GM23338 (cell line): ENCODE data around the gene CYBC1. TPM values are rescaled to one million over a fixed set of nuclear protein-coding genes. Genes with fewer than 3 reads are reported as not detected.

Experiments used
- ATAC-seq: fragments of 200-7000 bp; cut with Tn5 transposase; 3 replicates; pipeline ENCODE4 v1.9.1; 2020
- DNase-seq: peaks from one replicate; pipeline ENCODE4 v3.0.0-alpha.2; 2015; ENCODE audit warnings: low spot score
- H2AFZ ChIP-seq: fragments of 200-600 bp; sonication (generic); 2 replicates; pipeline ENCODE4 v1.8.0; 2016; ENCODE audit warnings: antibody characterized with exemption, mild to moderate bottlenecking, moderate library complexity
- H3F3A ChIP-seq: fragments of 200-600 bp; sonication (generic); replicated peaks from 2 replicates; pipeline ENCODE4 v1.8.0; 2017; ENCODE audit warnings: antibody characterized with exemption, mixed run types, low read depth
- H3K27ac ChIP-seq: fragments of 200-600 bp; sonication (generic); 2 replicates; pipeline ENCODE4 v1.6.1; 2016; ENCODE audit warnings: low read depth
- H3K27me3 ChIP-seq: fragments of 200-600 bp; sonication (generic); 2 replicates; pipeline ENCODE4 v1.8.0; 2016; ENCODE audit warnings: mild to moderate bottlenecking, mixed run types, moderate library complexity; ENCODE audit not compliant: insufficient read depth
- H3K36me3 ChIP-seq: fragments of 200-600 bp; sonication (generic); 2 replicates; pipeline ENCODE4 v1.8.0; 2016; ENCODE audit warnings: mild to moderate bottlenecking; ENCODE audit not compliant: insufficient read depth
- H3K4me1 ChIP-seq: fragments of 200-600 bp; sonication (generic); 2 replicates; pipeline ENCODE4 v1.8.0; 2016; ENCODE audit warnings: mild to moderate bottlenecking, moderate library complexity; ENCODE audit not compliant: insufficient read depth
- H3K4me2 ChIP-seq: fragments of 200-600 bp; sonication (generic); 2 replicates; pipeline ENCODE4 v1.7.1; 2017; ENCODE audit warnings: mixed run types
- H3K4me3 ChIP-seq: fragments of 200-600 bp; sonication (generic); 2 replicates; pipeline ENCODE4 v1.6.1; 2016; ENCODE audit warnings: mixed run types
- H3K79me2 ChIP-seq: fragments of 200-600 bp; sonication (generic); replicated peaks from 2 replicates; pipeline ENCODE4 v1.8.0; 2017; ENCODE audit warnings: mild to moderate bottlenecking; ENCODE audit not compliant: insufficient read depth
- H3K9me2 ChIP-seq: fragments of 200-600 bp; sonication (generic); 2 replicates; pipeline ENCODE4 v1.8.0; 2017; ENCODE audit not compliant: insufficient read depth
- H4K20me1 ChIP-seq: fragments of 200-600 bp; sonication (generic); replicated peaks from 2 replicates; pipeline ENCODE4 v1.8.0; 2017; ENCODE audit warnings: mild to moderate bottlenecking; ENCODE audit not compliant: insufficient read depth
- H3K27ac Mint-ChIP-seq: 2 replicates; pipeline ENCODE4 v1.8.0; 2020; ENCODE audit warnings: inconsistent platforms, mild to moderate bottlenecking, moderate library complexity, mixed read lengths
- H3K27me3 Mint-ChIP-seq: 3 replicates; pipeline ENCODE4 v1.8.0; 2022; ENCODE audit warnings: low read depth, mild to moderate bottlenecking, moderate library complexity, mixed read lengths, inconsistent platforms; ENCODE audit not compliant: insufficient read depth, poor library complexity
- H3K36me3 Mint-ChIP-seq: 3 replicates; pipeline ENCODE4 v1.8.0; 2021; ENCODE audit warnings: low read depth, mild to moderate bottlenecking, inconsistent platforms, moderate library complexity, mixed read lengths
- H3K4me1 Mint-ChIP-seq: 3 replicates; pipeline ENCODE4 v1.8.0; 2020; ENCODE audit warnings: mild to moderate bottlenecking, inconsistent platforms, mixed read lengths
- H3K4me3 Mint-ChIP-seq: 3 replicates; pipeline ENCODE4 v1.8.0; 2021; ENCODE audit warnings: moderate library complexity, mild to moderate bottlenecking, inconsistent platforms, mixed read lengths
- H3K9me3 Mint-ChIP-seq: 3 replicates; pipeline ENCODE4 v1.8.0; 2020; ENCODE audit warnings: moderate library complexity, mild to moderate bottlenecking, inconsistent platforms, mixed read lengths
- CREB1 ChIP-seq: fragments of 250-450 bp; sonication (Bioruptor Pico); IDR thresholded peaks from 2 replicates; pipeline ENCODE4 v1.5.0; 2020; ENCODE audit warnings: low read depth, mild to moderate bottlenecking, moderate library complexity
- EZH2 ChIP-seq: fragments of 200-600 bp; sonication (generic); IDR thresholded peaks from one replicate; pipeline ENCODE4 v1.8.0; 2017; ENCODE audit warnings: antibody characterized with exemption, mild to moderate bottlenecking, low read depth; ENCODE audit not compliant: unreplicated experiment
- EZH2phosphoT487 ChIP-seq: fragments of 200-600 bp; sonication (generic); IDR thresholded peaks from one replicate; pipeline ENCODE4 v1.8.1; 2018; ENCODE audit warnings: antibody characterized with exemption; ENCODE audit not compliant: unreplicated experiment
- JUNB ChIP-seq: IDR thresholded peaks from one replicate; pipeline ENCODE4 v1.6.1; 2016; ENCODE audit warnings: antibody characterized with exemption; ENCODE audit not compliant: unreplicated experiment
- NANOG ChIP-seq: IDR thresholded peaks from 2 replicates; pipeline ENCODE4 v1.6.1; 2016; ENCODE audit warnings: antibody characterized with exemption, borderline replicate concordance
- POLR2AphosphoS5 ChIP-seq: IDR thresholded peaks from 2 replicates; pipeline ENCODE4 v1.6.1; 2016; ENCODE audit warnings: antibody characterized with exemption, low read depth
- STAT1 ChIP-seq: IDR thresholded peaks from one replicate; pipeline ENCODE4 v1.6.1; 2016; ENCODE audit warnings: antibody characterized with exemption; ENCODE audit not compliant: unreplicated experiment
- ZNF114 ChIP-seq: fragments of 250-450 bp; sonication (Bioruptor Pico); IDR thresholded peaks from 2 replicates; pipeline ENCODE4 v1.5.0; 2020; ENCODE audit warnings: mild to moderate bottlenecking, moderate library complexity
- ZNF331 ChIP-seq: fragments of 250-450 bp; sonication (Bioruptor Pico); IDR thresholded peaks from 2 replicates; pipeline ENCODE4 v1.5.0; 2020; ENCODE audit warnings: low read depth, mild to moderate bottlenecking, moderate library complexity
- polyA plus RNA-seq: library from polyadenylated mRNA; unstranded; fragments of >200 nt; fragmentation: Nextera tagmentation; extraction: Ambion mirVana; gene quantifications from 2 replicates; pipeline ENCODE4 v1.2.1, GENCODE V29; 2016
- total RNA-seq: library from RNA; depleted of rRNA; stranded (reverse); fragments of >200 nt; shearing (Covaris generic); gene quantifications from 2 replicates; pipeline ENCODE4 v1.2.3, GENCODE V29; 2014
- TF ChIP-seq, protein P1 (sequence below): IDR thresholded peaks from 2 replicates; pipeline ENCODE4 v1.6.1; 2016; ENCODE audit warnings: antibody characterized with exemption
- TF ChIP-seq, protein P2 (sequence below): fragments of 250-450 bp; sonication (Bioruptor Pico); IDR thresholded peaks from 2 replicates; pipeline ENCODE4 v1.5.0; 2020; ENCODE audit warnings: mild to moderate bottlenecking, moderate library complexity
- TF ChIP-seq, protein P3 (sequence below), 2 experiments: fragments of 200-600 bp in 1 of 2; sonication (generic) in 1 of 2; conservative IDR thresholded peaks; 2 replicates each; pipeline versions ENCODE4 v1.5.1 to v1.6.1; 2016 to 2017; ENCODE audit warnings: antibody characterized with exemption in 2 of 2, low read depth in 2 of 2, mild to moderate bottlenecking in 2 of 2, moderate library complexity in 1 of 2
- TF ChIP-seq, protein P4 (sequence below): IDR thresholded peaks from one replicate; pipeline ENCODE4 v1.6.1; 2018; ENCODE audit warnings: antibody characterized with exemption; ENCODE audit not compliant: unreplicated experiment

CYBC1 gene
- total and polyA plus RNA-seq, 2 experiments from 2014 or later = 24.7 to 72.4 TPM

DNA sequence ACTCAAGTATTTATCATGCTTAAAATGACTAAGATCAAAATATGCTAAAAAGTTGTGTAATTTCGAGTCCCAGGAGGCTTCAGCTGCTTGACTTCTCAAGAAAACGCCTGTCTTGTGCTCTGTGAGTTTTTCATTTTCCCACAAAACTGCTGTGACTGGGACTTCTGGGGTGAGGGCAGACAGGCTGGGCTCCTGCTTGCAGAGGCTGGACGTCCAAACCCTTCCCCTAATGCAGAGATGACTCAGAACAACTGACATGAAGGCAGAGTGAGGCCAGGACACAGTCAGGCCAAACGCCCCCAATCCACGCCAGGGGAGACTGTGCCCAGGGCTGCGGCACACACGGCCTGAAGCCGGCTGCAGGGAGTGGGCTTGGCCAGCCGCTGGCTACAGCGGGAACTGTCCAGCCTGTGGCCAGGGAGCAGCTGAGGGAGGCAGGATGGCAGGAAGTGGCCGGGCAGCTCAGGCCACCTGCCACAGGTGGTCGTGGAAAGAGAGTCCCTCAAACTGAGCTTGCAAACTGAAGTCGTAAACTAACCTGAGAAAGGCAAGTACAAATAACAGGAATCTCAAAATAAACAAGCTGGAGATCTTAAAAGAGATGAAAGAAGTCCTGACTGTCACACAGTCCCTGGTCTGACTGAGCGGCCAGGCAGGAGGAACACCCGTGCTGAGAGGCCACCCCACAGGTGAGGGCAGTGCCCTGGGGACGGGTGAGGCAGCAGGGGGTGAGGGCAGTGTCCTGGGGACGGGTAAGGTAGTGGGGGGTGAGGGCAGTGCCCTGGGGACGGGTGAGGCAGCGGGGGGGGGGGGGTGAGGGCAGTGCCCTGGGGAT is 53.7 kb downstream of the CYBC1 start:
- H3K4me1 Mint-ChIP-seq = no peaks in the 10 kb centered on the region
- Histone ChIP-seq H3K27ac (no peak overlapping the region), H3K36me3 (no peaks in the 10 kb centered on the region), H3K9me2 (no peaks in the 10 kb centered on the region), H2AFZ (no peak overlapping the region), H3K4me3 (no peak overlapping the region), H3K4me1 (no peaks in the 10 kb centered on the region), H3K79me2 (no peaks in the 10 kb centered on the region), H4K20me1 (no peaks in the 10 kb centered on the region; the same call in 1 of the 2 replicates), H3K4me2 (no peak overlapping the region), H3K27me3 (no peaks in the 10 kb centered on the region), H3F3A (0 out of 2 replicates have a peak, but pooled peaks cover 2% of the 10 kb centered on the region)
- H3K27ac Mint-ChIP-seq = no peak overlapping the region
- DNase-seq (no peak), ATAC-seq (no peak)
- H3K36me3 Mint-ChIP-seq = peaks cover 2% of the 10 kb centered on the region; the same call in 2 of the 3 replicates
- H3K4me3 Mint-ChIP-seq = no peak overlapping the region
- H3K9me3 Mint-ChIP-seq = no peaks in the 10 kb centered on the region
- H3K27me3 Mint-ChIP-seq = peaks cover 11% of the 10 kb centered on the region
- TF ChIP-seq, protein P1, sequence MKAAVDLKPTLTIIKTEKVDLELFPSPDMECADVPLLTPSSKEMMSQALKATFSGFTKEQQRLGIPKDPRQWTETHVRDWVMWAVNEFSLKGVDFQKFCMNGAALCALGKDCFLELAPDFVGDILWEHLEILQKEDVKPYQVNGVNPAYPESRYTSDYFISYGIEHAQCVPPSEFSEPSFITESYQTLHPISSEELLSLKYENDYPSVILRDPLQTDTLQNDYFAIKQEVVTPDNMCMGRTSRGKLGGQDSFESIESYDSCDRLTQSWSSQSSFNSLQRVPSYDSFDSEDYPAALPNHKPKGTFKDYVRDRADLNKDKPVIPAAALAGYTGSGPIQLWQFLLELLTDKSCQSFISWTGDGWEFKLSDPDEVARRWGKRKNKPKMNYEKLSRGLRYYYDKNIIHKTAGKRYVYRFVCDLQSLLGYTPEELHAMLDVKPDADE = no peak
- TF ChIP-seq NANOG (no peak), JUNB (no peak), ZNF331 (CRISPR knock-in tag) (no peak), CREB1 (CRISPR knock-in tag) (no peak), ZNF114 (CRISPR knock-in tag) (no peak), EZH2 (no peak), EZH2phosphoT487 (no peak), STAT1 (no peak), POLR2AphosphoS5 (no peak)
- TF ChIP-seq, protein P2, sequence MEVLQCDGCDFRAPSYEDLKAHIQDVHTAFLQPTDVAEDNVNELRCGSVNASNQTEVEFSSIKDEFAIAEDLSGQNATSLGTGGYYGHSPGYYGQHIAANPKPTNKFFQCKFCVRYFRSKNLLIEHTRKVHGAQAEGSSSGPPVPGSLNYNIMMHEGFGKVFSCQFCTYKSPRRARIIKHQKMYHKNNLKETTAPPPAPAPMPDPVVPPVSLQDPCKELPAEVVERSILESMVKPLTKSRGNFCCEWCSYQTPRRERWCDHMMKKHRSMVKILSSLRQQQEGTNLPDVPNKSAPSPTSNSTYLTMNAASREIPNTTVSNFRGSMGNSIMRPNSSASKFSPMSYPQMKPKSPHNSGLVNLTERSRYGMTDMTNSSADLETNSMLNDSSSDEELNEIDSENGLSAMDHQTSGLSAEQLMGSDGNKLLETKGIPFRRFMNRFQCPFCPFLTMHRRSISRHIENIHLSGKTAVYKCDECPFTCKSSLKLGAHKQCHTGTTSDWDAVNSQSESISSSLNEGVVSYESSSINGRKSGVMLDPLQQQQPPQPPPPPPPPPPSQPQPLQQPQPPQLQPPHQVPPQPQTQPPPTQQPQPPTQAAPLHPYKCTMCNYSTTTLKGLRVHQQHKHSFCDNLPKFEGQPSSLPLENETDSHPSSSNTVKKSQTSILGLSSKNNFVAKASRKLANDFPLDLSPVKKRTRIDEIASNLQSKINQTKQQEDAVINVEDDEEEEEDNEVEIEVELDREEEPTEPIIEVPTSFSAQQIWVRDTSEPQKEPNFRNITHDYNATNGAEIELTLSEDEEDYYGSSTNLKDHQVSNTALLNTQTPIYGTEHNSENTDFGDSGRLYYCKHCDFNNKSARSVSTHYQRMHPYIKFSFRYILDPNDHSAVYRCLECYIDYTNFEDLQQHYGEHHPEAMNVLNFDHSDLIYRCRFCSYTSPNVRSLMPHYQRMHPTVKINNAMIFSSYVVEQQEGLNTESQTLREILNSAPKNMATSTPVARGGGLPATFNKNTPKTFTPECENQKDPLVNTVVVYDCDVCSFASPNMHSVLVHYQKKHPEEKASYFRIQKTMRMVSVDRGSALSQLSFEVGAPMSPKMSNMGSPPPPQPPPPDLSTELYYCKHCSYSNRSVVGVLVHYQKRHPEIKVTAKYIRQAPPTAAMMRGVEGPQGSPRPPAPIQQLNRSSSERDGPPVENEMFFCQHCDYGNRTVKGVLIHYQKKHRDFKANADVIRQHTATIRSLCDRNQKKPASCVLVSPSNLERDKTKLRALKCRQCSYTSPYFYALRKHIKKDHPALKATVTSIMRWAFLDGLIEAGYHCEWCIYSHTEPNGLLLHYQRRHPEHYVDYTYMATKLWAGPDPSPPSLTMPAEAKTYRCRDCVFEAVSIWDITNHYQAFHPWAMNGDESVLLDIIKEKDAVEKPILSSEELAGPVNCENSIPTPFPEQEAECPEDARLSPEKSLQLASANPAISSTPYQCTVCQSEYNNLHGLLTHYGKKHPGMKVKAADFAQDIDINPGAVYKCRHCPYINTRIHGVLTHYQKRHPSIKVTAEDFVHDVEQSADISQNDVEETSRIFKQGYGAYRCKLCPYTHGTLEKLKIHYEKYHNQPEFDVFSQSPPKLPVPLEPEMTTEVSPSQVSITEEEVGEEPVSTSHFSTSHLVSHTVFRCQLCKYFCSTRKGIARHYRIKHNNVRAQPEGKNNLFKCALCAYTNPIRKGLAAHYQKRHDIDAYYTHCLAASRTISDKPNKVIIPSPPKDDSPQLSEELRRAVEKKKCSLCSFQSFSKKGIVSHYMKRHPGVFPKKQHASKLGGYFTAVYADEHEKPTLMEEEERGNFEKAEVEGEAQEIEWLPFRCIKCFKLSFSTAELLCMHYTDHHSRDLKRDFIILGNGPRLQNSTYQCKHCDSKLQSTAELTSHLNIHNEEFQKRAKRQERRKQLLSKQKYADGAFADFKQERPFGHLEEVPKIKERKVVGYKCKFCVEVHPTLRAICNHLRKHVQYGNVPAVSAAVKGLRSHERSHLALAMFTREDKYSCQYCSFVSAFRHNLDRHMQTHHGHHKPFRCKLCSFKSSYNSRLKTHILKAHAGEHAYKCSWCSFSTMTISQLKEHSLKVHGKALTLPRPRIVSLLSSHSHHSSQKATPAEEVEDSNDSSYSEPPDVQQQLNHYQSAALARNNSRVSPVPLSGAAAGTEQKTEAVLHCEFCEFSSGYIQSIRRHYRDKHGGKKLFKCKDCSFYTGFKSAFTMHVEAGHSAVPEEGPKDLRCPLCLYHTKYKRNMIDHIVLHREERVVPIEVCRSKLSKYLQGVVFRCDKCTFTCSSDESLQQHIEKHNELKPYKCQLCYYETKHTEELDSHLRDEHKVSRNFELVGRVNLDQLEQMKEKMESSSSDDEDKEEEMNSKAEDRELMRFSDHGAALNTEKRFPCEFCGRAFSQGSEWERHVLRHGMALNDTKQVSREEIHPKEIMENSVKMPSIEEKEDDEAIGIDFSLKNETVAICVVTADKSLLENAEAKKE (CRISPR knock-in tag) = no peak
- TF ChIP-seq, protein P3, sequence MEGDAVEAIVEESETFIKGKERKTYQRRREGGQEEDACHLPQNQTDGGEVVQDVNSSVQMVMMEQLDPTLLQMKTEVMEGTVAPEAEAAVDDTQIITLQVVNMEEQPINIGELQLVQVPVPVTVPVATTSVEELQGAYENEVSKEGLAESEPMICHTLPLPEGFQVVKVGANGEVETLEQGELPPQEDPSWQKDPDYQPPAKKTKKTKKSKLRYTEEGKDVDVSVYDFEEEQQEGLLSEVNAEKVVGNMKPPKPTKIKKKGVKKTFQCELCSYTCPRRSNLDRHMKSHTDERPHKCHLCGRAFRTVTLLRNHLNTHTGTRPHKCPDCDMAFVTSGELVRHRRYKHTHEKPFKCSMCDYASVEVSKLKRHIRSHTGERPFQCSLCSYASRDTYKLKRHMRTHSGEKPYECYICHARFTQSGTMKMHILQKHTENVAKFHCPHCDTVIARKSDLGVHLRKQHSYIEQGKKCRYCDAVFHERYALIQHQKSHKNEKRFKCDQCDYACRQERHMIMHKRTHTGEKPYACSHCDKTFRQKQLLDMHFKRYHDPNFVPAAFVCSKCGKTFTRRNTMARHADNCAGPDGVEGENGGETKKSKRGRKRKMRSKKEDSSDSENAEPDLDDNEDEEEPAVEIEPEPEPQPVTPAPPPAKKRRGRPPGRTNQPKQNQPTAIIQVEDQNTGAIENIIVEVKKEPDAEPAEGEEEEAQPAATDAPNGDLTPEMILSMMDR (conservative IDR thresholded peaks at IDR 0.05; ENCODE audit: low read depth in 2 of 2) = no peak
- TF ChIP-seq, protein P4, sequence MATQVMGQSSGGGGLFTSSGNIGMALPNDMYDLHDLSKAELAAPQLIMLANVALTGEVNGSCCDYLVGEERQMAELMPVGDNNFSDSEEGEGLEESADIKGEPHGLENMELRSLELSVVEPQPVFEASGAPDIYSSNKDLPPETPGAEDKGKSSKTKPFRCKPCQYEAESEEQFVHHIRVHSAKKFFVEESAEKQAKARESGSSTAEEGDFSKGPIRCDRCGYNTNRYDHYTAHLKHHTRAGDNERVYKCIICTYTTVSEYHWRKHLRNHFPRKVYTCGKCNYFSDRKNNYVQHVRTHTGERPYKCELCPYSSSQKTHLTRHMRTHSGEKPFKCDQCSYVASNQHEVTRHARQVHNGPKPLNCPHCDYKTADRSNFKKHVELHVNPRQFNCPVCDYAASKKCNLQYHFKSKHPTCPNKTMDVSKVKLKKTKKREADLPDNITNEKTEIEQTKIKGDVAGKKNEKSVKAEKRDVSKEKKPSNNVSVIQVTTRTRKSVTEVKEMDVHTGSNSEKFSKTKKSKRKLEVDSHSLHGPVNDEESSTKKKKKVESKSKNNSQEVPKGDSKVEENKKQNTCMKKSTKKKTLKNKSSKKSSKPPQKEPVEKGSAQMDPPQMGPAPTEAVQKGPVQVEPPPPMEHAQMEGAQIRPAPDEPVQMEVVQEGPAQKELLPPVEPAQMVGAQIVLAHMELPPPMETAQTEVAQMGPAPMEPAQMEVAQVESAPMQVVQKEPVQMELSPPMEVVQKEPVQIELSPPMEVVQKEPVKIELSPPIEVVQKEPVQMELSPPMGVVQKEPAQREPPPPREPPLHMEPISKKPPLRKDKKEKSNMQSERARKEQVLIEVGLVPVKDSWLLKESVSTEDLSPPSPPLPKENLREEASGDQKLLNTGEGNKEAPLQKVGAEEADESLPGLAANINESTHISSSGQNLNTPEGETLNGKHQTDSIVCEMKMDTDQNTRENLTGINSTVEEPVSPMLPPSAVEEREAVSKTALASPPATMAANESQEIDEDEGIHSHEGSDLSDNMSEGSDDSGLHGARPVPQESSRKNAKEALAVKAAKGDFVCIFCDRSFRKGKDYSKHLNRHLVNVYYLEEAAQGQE = no peak
